Cardiac muscle cell (in vitro differentiated cells and primary cell): ENCODE measurements around the gene PLAC8. TPM values are rescaled to one million over a fixed set of nuclear protein-coding genes. Genes with fewer than 3 reads are reported as not detected.
"Not testable (repeated sequence)": the region's sequence is repeated elsewhere in the genome, so short reads cannot be mapped to it uniquely, and the experiment has no call there.

ENCODE experiments used
- DNase-seq, 2 donors: peaks; one replicate each; pipeline versions ENCODE4 v3.0.0 to v3.0.0-alpha.2; 2010 to 2017; ENCODE audit warnings: low read depth in 1 of 2, low spot score in 1 of 2
- H3K27ac ChIP-seq: fragments of 200-600 bp; sonication (generic); 2 replicates; pipeline ENCODE4 v1.5.1; 2016
- H3K27me3 ChIP-seq: fragments of 200-600 bp; sonication (generic); 2 replicates; pipeline ENCODE4 v1.6.0; 2016; ENCODE audit warnings: control low read depth
- H3K36me3 ChIP-seq: fragments of 200-600 bp; sonication (generic); 2 replicates; pipeline ENCODE4 v1.5.1; 2016; ENCODE audit warnings: control low read depth
- H3K4me1 ChIP-seq: fragments of 200-600 bp; sonication (generic); 2 replicates; pipeline ENCODE4 v1.8.1; 2017; ENCODE audit warnings: low read depth, mild to moderate bottlenecking, mixed run types
- H3K4me3 ChIP-seq: fragments of 200-600 bp; sonication (generic); 2 replicates; pipeline ENCODE4 v1.5.1; 2016; ENCODE audit warnings: mild to moderate bottlenecking
- H3K9me3 ChIP-seq: fragments of 200-600 bp; sonication (generic); 2 replicates; pipeline ENCODE4 v1.5.1; 2017; ENCODE audit warnings: low read depth, mild to moderate bottlenecking, control low read depth
- polyA plus RNA-seq: library from polyadenylated mRNA; unstranded; fragments of >200 nt; fragmentation: Nextera tagmentation; extraction: Ambion mirVana; gene quantifications from 2 replicates; pipeline ENCODE4 v1.2.1, GENCODE V29; 2016
- total RNA-seq: library from RNA; depleted of rRNA; stranded (reverse); fragments of >200 nt; gene quantifications from 2 replicates; pipeline ENCODE4 v1.2.3, GENCODE V29; 2016
- TF ChIP-seq, protein P1 (sequence below): IDR thresholded peaks from 2 replicates; pipeline ENCODE4 v1.5.1; 2012; ENCODE audit warnings: low read depth, mild to moderate bottlenecking, low read length

Gene PLAC8
- total and polyA plus RNA-seq, 2 experiments from 2014 or later, result 0.21 TPM; not detected in 1

- no peaks in the 10 kb centered on the region for H3K36me3 ChIP-seq
- no peaks in the 10 kb centered on the region for H3K4me1 ChIP-seq
- no peak overlapping the region for H3K4me3 ChIP-seq
- H3K27me3 ChIP-seq, result no peaks in the 10 kb centered on the region
- TF ChIP-seq, protein P1, sequence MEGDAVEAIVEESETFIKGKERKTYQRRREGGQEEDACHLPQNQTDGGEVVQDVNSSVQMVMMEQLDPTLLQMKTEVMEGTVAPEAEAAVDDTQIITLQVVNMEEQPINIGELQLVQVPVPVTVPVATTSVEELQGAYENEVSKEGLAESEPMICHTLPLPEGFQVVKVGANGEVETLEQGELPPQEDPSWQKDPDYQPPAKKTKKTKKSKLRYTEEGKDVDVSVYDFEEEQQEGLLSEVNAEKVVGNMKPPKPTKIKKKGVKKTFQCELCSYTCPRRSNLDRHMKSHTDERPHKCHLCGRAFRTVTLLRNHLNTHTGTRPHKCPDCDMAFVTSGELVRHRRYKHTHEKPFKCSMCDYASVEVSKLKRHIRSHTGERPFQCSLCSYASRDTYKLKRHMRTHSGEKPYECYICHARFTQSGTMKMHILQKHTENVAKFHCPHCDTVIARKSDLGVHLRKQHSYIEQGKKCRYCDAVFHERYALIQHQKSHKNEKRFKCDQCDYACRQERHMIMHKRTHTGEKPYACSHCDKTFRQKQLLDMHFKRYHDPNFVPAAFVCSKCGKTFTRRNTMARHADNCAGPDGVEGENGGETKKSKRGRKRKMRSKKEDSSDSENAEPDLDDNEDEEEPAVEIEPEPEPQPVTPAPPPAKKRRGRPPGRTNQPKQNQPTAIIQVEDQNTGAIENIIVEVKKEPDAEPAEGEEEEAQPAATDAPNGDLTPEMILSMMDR, result no peak
- DNase-seq, result peak in 1 of 2 donors; percentile 63
- H3K27ac ChIP-seq, result no peak overlapping the region
- no peaks in the 10 kb centered on the region for H3K9me3 ChIP-seq
Measured at GRCh38 chr4:83149865-83150652, 35.5 kb upstream of the PLAC8 start.

GRCh38 chr4:83146841-83147240 is 32.3 kb upstream of the PLAC8 start:
- Histone ChIP-seq H3K27ac (no peak overlapping the region), H3K4me1 (no peaks in the 10 kb centered on the region), H3K36me3 (no peaks in the 10 kb centered on the region), H3K4me3 (no peak overlapping the region), H3K27me3 (no peaks in the 10 kb centered on the region), H3K9me3 (no peaks in the 10 kb centered on the region)
- TF ChIP-seq, protein P1, result no peak
- no peak for DNase-seq

DNA sequence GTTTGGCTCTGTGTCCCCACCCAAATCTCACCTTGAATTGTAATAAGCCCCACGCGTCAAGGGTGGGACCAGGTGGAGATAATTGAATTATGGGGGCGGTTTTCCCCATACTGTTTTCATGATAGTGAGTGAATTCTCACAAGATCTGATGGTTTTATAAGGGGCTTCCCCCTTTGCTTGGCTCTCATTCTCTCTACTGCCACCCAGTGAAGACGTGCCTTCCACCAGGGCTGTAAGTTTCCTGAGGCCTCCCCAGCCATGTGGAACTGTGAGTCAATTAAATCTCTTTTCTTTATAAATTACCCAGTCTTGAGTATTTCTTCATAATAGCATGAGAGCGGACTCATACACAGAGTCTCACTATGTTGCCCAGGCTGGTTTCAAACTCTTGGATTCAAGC is 31.2 kb upstream of the PLAC8 start:
- H3K9me3 ChIP-seq, H3K27me3 ChIP-seq, H3K4me3 ChIP-seq, DNase-seq, H3K4me1 ChIP-seq, H3K27ac ChIP-seq, H3K36me3 ChIP-seq: not testable (repeated sequence)

DNA sequence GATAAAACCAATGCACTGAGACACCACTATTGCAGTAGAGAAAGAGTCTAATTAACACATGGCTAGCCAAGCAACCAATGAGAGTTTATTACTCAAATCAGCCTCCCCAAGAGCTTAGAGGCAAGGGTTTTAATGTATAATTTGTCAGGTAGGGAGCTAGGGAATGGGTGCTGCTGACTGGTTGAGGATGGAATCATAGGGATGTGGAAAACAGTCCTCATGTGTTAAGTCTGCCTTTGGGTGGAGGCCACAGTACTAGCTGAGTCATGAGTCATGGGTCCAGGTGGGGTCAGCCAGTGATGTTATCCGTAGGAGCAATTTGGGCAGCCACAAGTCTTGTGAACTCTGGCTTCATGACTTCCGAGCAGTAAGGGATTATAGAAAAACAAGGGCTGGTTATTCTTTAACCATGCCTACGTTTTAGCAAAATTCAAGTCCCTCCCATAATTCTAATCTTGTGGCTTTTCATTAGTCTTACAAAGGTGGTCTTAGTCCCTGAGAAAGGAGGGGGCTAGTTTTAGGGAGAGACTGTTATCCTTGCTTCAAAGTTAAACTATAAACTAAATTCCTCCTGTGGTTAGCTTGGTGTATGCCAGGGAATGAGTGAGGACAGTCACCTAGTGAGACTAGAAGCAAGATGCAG is 25.1 kb upstream of the PLAC8 start:
- no peaks in the 10 kb centered on the region for H3K4me1 ChIP-seq
- DNase-seq, result no peak
- H3K4me3 ChIP-seq, result no peak overlapping the region
- no peaks in the 10 kb centered on the region for H3K36me3 ChIP-seq
- H3K27ac ChIP-seq, result no peak overlapping the region
- TF ChIP-seq, protein P1, result no peak
- H3K9me3 ChIP-seq, result no peaks in the 10 kb centered on the region
- H3K27me3 ChIP-seq, result no peaks in the 10 kb centered on the region

GRCh38 chr4:83138946-83139345 is 24.4 kb upstream of the PLAC8 start:
- H3K27ac ChIP-seq, result no peak overlapping the region
- no peak overlapping the region for H3K4me3 ChIP-seq
- no peaks in the 10 kb centered on the region for H3K27me3 ChIP-seq
- H3K36me3 ChIP-seq, result no peaks in the 10 kb centered on the region
- no peaks in the 10 kb centered on the region for H3K9me3 ChIP-seq
- TF ChIP-seq, protein P1, result no peak
- no peak for DNase-seq
- no peaks in the 10 kb centered on the region for H3K4me1 ChIP-seq

- DNase-seq, result no peak
- H3K27me3 ChIP-seq, result no peaks in the 10 kb centered on the region
- no peak overlapping the region for H3K4me3 ChIP-seq
Measured at GRCh38 chr4:83132065-83132464, 17.5 kb upstream of the PLAC8 start.

More at GRCh38 chr4:83132065-83132464, 17.5 kb upstream of the PLAC8 start:
- Histone ChIP-seq H3K4me1 (no peaks in the 10 kb centered on the region), H3K27ac (no peak overlapping the region), H3K36me3 (no peaks in the 10 kb centered on the region), H3K9me3 (no peaks in the 10 kb centered on the region)
- TF ChIP-seq, protein P1, result no peak
